HCT116 (cell line): ENCODE results near the gene CRISPLD2. TPM values are rescaled to one million over a fixed set of nuclear protein-coding genes. Genes with fewer than 3 reads are reported as not detected.

Source experiments
- ATAC-seq: fragments of 200-7000 bp; cut with Tn5 transposase; 2 replicates; pipeline ENCODE4 v1.9.1; 2020; ENCODE audit warnings: mild to moderate bottlenecking, moderate library complexity
- BruUV-seq: library from RNA; stranded (reverse); fragments of 400-500 nt; replicated peaks from 2 replicates; lab custom pipeline; 2021; lab: Mats Ljungman, UMichigan
- CTCF ChIA-PET: fragments of 300-600 bp; sonication (Branson Sonifier 250); formaldehyde crosslinking; loops from one replicate; lab custom pipeline; 2021; ENCODE audit warnings: antibody characterized with exemption; lab: Charles Lee
- POLR2A ChIA-PET: fragments of 300-600, 350-600 bp; sonication (Branson Sonifier 250); formaldehyde crosslinking; loops from one replicate; lab custom pipeline; 2021; ENCODE audit warnings: antibody characterized with exemption; lab: Charles Lee
- RAD21 ChIA-PET, 2 experiments: fragments of 300-600 bp; sonication (Branson Sonifier 250); formaldehyde crosslinking; loops; one replicate each; lab custom pipeline; 2023; ENCODE audit warnings: low total read pairs in 2 of 2; ENCODE audit not compliant: uncharacterized antibody in 2 of 2, unreplicated experiment in 2 of 2, low non-redundant PET in 1 of 2; lab: Charles Lee
- DNase-seq: peaks from one replicate; pipeline ENCODE4 v3.0.0-alpha.2; 2010; ENCODE audit warnings: low read depth, low spot score
- H2AFZ ChIP-seq: fragments of 200-600 bp; shearing (Covaris generic), sonication (generic); 2 replicates; pipeline ENCODE4 v1.6.1; 2017; ENCODE audit warnings: low read depth, mixed run types, mixed read lengths, antibody characterized with exemption, low read length; ENCODE audit not compliant: poor library complexity, severe bottlenecking
- H3K27ac ChIP-seq: 2 replicates; pipeline ENCODE4 v1.5.1; 2012; ENCODE audit warnings: low read depth, low read length
- H3K27me3 ChIP-seq: fragments of 200-600 bp; sonication (generic); 2 replicates; pipeline ENCODE4 v1.6.1; 2016; ENCODE audit warnings: mixed run types, low read length, mixed read lengths; ENCODE audit not compliant: insufficient read depth
- H3K36me3 ChIP-seq, 2 experiments: fragments of 200-500 bp in 1 of 2; fragments of 200-600 bp in 1 of 2; sonication (Bioruptor generic) in 1 of 2; sonication (generic) in 1 of 2; 2 replicates each; pipeline versions ENCODE4 v1.5.1 to v1.6.1; 2014 to 2016; ENCODE audit warnings: low read length in 2 of 2, inconsistent platforms in 1 of 2, mixed read lengths in 1 of 2, mixed run types in 1 of 2; ENCODE audit not compliant: insufficient read depth in 2 of 2, control insufficient read depth in 1 of 2
- H3K4me1 ChIP-seq, 2 experiments: fragments of 200-600 bp in 1 of 2; sonication (generic) in 1 of 2; 2 replicates each; pipeline versions ENCODE4 v1.5.1 to v1.6.1; 2012 to 2017; ENCODE audit warnings: low read length in 2 of 2, inconsistent platforms in 1 of 2, mild to moderate bottlenecking in 1 of 2, mixed read lengths in 1 of 2, mixed run types in 1 of 2, moderate library complexity in 1 of 2; ENCODE audit not compliant: insufficient read depth in 2 of 2, control insufficient read depth in 1 of 2
- H3K4me2 ChIP-seq: fragments of 200-600 bp; sonication (generic); 2 replicates; pipeline ENCODE4 v1.6.1; 2017; ENCODE audit warnings: mixed run types, low read length, mixed read lengths
- H3K4me3 ChIP-seq, 2 experiments: fragments of 200-600 bp in 1 of 2; sonication (generic) in 1 of 2; replicated peaks in 1 of 2; 2 replicates each; pipeline ENCODE4 v1.5.1; 2011 to 2016; ENCODE audit warnings: low read length in 2 of 2, control low read depth in 1 of 2, low read depth in 1 of 2, mild to moderate bottlenecking in 1 of 2, mixed read lengths in 1 of 2, mixed run types in 1 of 2
- H3K79me2 ChIP-seq: fragments of 200-600 bp; sonication (generic); 2 replicates; pipeline ENCODE4 v1.6.1; 2017; ENCODE audit warnings: mild to moderate bottlenecking, mixed run types, low read length, moderate library complexity, mixed read lengths; ENCODE audit not compliant: insufficient read depth
- H3K9ac ChIP-seq: fragments of 200-600 bp; sonication (generic); 2 replicates; pipeline ENCODE4 v1.6.1; 2016; ENCODE audit warnings: low read length, mixed read lengths
- H3K9me2 ChIP-seq: fragments of 200-600 bp; sonication (generic), shearing (Covaris generic); 2 replicates; pipeline ENCODE4 v1.6.1; 2017; ENCODE audit warnings: mixed run types, mild to moderate bottlenecking, moderate library complexity; ENCODE audit not compliant: insufficient read depth
- H3K9me3 ChIP-seq, 2 experiments: fragments of 200-500 bp in 1 of 2; fragments of 200-600 bp in 1 of 2; sonication (Bioruptor generic) in 1 of 2; sonication (generic) in 1 of 2; 2 replicates each; pipeline ENCODE4 v1.6.1; 2014 to 2017; ENCODE audit warnings: low read length in 2 of 2, mixed read lengths in 2 of 2, inconsistent platforms in 1 of 2, low read depth in 1 of 2, mild to moderate bottlenecking in 1 of 2, mixed run types in 1 of 2, moderate library complexity in 1 of 2; ENCODE audit not compliant: control insufficient read depth in 1 of 2, insufficient read depth in 1 of 2
- H4K20me1 ChIP-seq: fragments of 200-600 bp; sonication (generic), shearing (Covaris generic); 2 replicates; pipeline ENCODE4 v1.6.1; 2017; ENCODE audit warnings: mixed run types, mild to moderate bottlenecking, moderate library complexity; ENCODE audit not compliant: insufficient read depth
- CBX3 ChIP-seq: IDR thresholded peaks from 2 replicates; pipeline ENCODE4 v1.6.1; 2012; ENCODE audit warnings: low read depth
- EZH2 ChIP-seq: fragments of 200-600 bp; sonication (generic); IDR thresholded peaks from 2 replicates; pipeline ENCODE4 v1.6.1; 2017; ENCODE audit warnings: antibody characterized with exemption, mixed run types
- EZH2phosphoT487 ChIP-seq: fragments of 200-600 bp; IDR thresholded peaks from 2 replicates; pipeline ENCODE4 v1.6.1; 2018; ENCODE audit warnings: antibody characterized with exemption, borderline replicate concordance
- JUND ChIP-seq: IDR thresholded peaks from 2 replicates; pipeline ENCODE4 v1.6.1; 2012
- POLR2A ChIP-seq: IDR thresholded peaks from 2 replicates; pipeline ENCODE4 v1.7.0; 2011; ENCODE audit warnings: borderline replicate concordance; ENCODE audit not compliant: insufficient read depth, insufficient read length; ENCODE audit errors: extremely low read depth
- POLR2AphosphoS5 ChIP-seq: IDR thresholded peaks from 2 replicates; pipeline ENCODE4 v1.6.1; 2011; ENCODE audit warnings: mild to moderate bottlenecking, low read depth, low read length, moderate library complexity
- SIN3A ChIP-seq: IDR thresholded peaks from 2 replicates; pipeline ENCODE4 v1.6.1; 2012; ENCODE audit warnings: low read depth
- SP1 ChIP-seq: IDR thresholded peaks from 2 replicates; pipeline ENCODE4 v1.6.1; 2012; ENCODE audit warnings: low read depth
- ZFX ChIP-seq: fragments of 450-650 bp; IDR thresholded peaks from 2 replicates; pipeline ENCODE4 v1.6.1; 2017
- ZNF274 ChIP-seq: fragments of 200-500 bp; sonication (Bioruptor generic); IDR thresholded peaks from 2 replicates; pipeline ENCODE4 v1.6.1; 2014; ENCODE audit warnings: mild to moderate bottlenecking, low read depth, low read length, inconsistent platforms
- intact Hi-C: fragments of 100-400 bp; cut with micrococcal nuclease; formaldehyde crosslinking; loops from 2 replicates; pipeline ENCODE4 v1.10.0; 2022
- total RNA-seq: library from RNA; stranded (reverse); gene quantifications from one replicate; pipeline ENCODE4 v1.2.1, GENCODE V29; 2021; ENCODE audit not compliant: unreplicated experiment
- TF ChIP-seq, protein P1 (sequence below): IDR thresholded peaks from 2 replicates; pipeline ENCODE4 v1.6.1; 2012; ENCODE audit warnings: low read depth

CRISPLD2 gene
- total RNA-seq, 1 experiment from 2014 or later = 4.6 TPM

DNA sequence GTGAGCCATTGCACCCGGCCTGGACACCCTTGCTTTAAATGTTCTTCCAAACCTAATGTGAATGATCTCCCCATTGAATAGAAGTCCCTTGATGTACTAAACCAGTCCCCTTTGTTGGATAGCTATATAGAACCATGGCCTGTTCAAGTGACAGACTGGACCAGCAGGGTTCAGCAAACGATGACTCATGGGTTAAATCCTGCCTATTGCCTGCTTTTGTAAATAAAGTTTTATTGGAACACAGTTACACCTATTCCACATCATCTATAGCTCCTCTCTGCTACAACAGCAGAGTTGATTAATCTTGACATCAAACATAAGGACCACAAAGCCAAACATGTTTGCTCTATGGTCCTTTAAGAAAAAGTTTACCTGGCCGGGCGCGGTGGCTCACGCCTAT is 56.1 kb downstream of the CRISPLD2 start:
- RAD21 ChIA-PET = no interaction called here
- Histone ChIP-seq H3K9ac (no peak overlapping the region), H2AFZ (no peak overlapping the region), H3K36me3 (no peaks in the 10 kb centered on the region), H3K4me2 (no peak overlapping the region), H3K79me2 (no peaks in the 10 kb centered on the region), H3K27me3 (no peaks in the 10 kb centered on the region), H3K4me1 (peaks cover 9 to 20% of the 10 kb centered on the region in 2 experiments), H3K9me3 (no peaks in the 10 kb centered on the region), H3K9me2 (no peaks in the 10 kb centered on the region), H3K4me3 (no peak overlapping the region), H4K20me1 (no peaks in the 10 kb centered on the region), H3K27ac (no peak overlapping the region)
- no peak for DNase-seq
- intact Hi-C loops = no loop called here
- TF ChIP-seq, protein P1, sequence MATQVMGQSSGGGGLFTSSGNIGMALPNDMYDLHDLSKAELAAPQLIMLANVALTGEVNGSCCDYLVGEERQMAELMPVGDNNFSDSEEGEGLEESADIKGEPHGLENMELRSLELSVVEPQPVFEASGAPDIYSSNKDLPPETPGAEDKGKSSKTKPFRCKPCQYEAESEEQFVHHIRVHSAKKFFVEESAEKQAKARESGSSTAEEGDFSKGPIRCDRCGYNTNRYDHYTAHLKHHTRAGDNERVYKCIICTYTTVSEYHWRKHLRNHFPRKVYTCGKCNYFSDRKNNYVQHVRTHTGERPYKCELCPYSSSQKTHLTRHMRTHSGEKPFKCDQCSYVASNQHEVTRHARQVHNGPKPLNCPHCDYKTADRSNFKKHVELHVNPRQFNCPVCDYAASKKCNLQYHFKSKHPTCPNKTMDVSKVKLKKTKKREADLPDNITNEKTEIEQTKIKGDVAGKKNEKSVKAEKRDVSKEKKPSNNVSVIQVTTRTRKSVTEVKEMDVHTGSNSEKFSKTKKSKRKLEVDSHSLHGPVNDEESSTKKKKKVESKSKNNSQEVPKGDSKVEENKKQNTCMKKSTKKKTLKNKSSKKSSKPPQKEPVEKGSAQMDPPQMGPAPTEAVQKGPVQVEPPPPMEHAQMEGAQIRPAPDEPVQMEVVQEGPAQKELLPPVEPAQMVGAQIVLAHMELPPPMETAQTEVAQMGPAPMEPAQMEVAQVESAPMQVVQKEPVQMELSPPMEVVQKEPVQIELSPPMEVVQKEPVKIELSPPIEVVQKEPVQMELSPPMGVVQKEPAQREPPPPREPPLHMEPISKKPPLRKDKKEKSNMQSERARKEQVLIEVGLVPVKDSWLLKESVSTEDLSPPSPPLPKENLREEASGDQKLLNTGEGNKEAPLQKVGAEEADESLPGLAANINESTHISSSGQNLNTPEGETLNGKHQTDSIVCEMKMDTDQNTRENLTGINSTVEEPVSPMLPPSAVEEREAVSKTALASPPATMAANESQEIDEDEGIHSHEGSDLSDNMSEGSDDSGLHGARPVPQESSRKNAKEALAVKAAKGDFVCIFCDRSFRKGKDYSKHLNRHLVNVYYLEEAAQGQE = no peak
- ATAC-seq = no peak
- POLR2A ChIA-PET = no interaction called here
- BruUV-seq = no TSS peak
- CTCF ChIA-PET = no interaction called here

DNA sequence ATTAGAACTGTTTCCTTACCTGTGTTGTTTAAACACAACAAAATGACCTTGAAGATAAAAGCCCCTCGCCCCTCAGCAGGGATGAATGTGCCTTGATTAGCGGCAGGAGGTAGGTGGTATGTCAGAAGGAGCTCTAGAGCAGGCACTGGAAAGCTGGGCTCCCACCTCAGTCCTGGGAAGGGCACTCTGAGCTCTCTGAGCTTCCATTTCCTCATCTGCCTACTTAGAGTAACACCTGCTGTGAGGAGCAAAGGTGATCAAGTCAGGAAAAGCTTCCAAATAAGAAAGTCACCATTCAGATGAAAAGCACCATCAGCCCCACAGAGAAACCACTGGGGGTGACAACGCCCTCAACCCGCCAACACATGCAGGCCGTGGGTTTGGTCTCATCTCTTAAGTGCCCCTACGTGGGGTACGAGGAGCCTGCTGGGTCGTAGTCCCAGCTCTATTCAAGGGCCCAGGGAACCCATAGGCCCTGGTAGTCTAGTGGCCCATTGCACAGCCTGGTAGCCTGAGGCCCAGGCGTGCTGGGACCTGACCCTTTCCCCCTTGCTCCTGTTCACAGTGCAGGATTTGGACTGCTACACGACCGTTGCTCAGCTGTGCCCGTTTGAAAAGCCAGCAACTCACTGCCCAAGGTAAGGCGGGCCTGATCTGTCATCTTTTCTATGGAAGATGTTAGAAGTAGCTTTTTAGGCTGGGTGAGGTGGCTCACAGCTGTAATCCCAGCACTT is 57.3 kb downstream of the CRISPLD2 start:
- ChIA-PET RAD21 (no interaction called here), CTCF (no interaction called here), POLR2A (no interaction called here)
- H3K9ac ChIP-seq = no peak overlapping the region
- no peak for DNase-seq
- no peaks in the 10 kb centered on the region for H3K36me3 ChIP-seq
- no peak overlapping the region for H3K4me3 ChIP-seq
- no peaks in the 10 kb centered on the region for H4K20me1 ChIP-seq
- H3K4me1 ChIP-seq = peaks cover 9 to 32% of the 10 kb centered on the region in 2 experiments
- no peaks in the 10 kb centered on the region for H3K27me3 ChIP-seq
- no peak overlapping the region for H2AFZ ChIP-seq
- no peaks in the 10 kb centered on the region for H3K79me2 ChIP-seq
- no peak for ATAC-seq
- no TSS peak for BruUV-seq
- TF ChIP-seq EZH2 = no peak
- no peak for TF ChIP-seq ZNF274
- no peak for TF ChIP-seq POLR2A
- TF ChIP-seq JUND = no peak
- TF ChIP-seq, protein P1 = no peak
- no peak for TF ChIP-seq EZH2phosphoT487
- TF ChIP-seq CBX3 = no peak
- TF ChIP-seq SP1 = no peak
- no peak for TF ChIP-seq ZFX
- TF ChIP-seq POLR2AphosphoS5 = no peak
- no peak for TF ChIP-seq SIN3A
- TF ChIP-seq, all 23 proteins: peak for 0
- Histone ChIP-seq H3K4me2 (no peak overlapping the region), H3K9me2 (no peaks in the 10 kb centered on the region), H3K27ac (no peak overlapping the region), H3K9me3 (no peaks in the 10 kb centered on the region)
- intact Hi-C loops = no loop called here
